ENCODE measurements around the gene GMPPB.

- TF ChIP-seq EZH2 (IDR thresholded peaks at IDR 0.05; ENCODE audit: low read length) (no peak), CTCF (optimal IDR thresholded peaks at IDR 0.05 in 1 of 3, IDR thresholded peaks at IDR 0.05 in 1 of 3, conservative IDR thresholded peaks at IDR 0.05 in 1 of 3; ENCODE audit: extremely low read depth in 1 of 3, insufficient read depth in 2 of 3, low read length in 3 of 3) (no peak)
Measured at GRCh38 chr3:49723296-49723627, 489 bp downstream of the GMPPB start.

Measured in keratinocyte (primary cell).